ENCODE measurements around the gene TMEM179.

The TMEM179 gene

GRCh38 chr14:104559028-104559803 is 45.4 kb downstream of the TMEM179 start:
- H3K79me2 ChIP-seq (ENCODE audit: control insufficient read depth, insufficient read depth, low read length, unreplicated experiment): no peaks in the 10 kb centered on the region
- H2AFZ ChIP-seq (ENCODE audit: low read length, unreplicated experiment): no peak overlapping the region
- no peaks in the 10 kb centered on the region for H3K36me3 ChIP-seq (ENCODE audit: insufficient read depth, low read length)
- no peak overlapping the region for H3K4me3 ChIP-seq (ENCODE audit: low read depth, low read length)
- no peaks in the 10 kb centered on the region for H3K4me1 ChIP-seq (ENCODE audit: control insufficient read depth, insufficient read depth, low read length, unreplicated experiment)
- H3K27ac ChIP-seq (ENCODE audit: low read depth, low read length): no peak overlapping the region
- H3K27me3 ChIP-seq (ENCODE audit: insufficient read depth, low read length): peaks cover 62% of the 10 kb centered on the region

DNA sequence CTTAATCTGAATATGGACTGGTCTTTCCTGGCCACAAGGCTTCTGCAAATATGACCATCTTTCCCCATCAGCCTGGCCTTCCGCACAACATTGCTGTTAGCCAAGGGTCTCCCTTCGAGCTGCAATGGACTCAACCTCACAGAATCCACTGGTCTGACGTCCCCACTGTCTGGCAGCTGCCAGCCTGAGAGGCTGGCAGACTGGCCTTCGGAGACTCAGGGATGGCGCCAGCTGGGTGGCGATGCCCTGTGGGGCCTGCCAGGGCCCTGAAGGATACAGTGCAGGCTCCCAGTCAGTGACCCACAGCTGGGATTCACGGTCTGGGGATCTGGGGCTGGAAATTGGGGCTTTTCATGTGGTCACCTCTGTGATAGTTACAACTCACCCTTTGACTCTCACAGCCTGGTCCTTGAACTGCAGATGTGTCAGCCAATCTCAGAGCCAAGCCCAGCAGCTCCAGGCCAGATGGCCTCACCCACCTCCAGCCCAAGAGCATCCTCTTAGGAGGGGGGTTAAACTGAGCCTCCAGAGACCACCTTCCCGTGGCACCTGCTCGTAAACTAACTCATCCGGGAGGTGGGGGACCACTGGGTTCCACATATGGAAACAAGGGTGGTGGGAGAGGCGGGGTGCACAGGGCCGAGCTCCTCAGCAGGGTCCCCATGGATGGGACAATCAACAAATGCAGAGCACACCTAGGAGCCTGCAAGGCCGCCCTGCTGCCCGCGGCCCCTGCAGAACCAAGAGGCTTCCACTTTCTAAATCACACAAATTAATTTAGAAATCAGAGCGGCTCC is 46.1 kb downstream of the TMEM179 start:
- Histone ChIP-seq H3K27ac (ENCODE audit: low read depth, low read length) (no peak overlapping the region), H3K36me3 (ENCODE audit: insufficient read depth, low read length) (no peaks in the 10 kb centered on the region), H2AFZ (ENCODE audit: low read length, unreplicated experiment) (no peak overlapping the region), H3K79me2 (ENCODE audit: control insufficient read depth, insufficient read depth, low read length, unreplicated experiment) (no peaks in the 10 kb centered on the region), H3K27me3 (ENCODE audit: insufficient read depth, low read length) (peaks cover 68% of the 10 kb centered on the region), H3K4me3 (ENCODE audit: low read depth, low read length) (no peak overlapping the region), H3K4me1 (ENCODE audit: control insufficient read depth, insufficient read depth, low read length, unreplicated experiment) (no peaks in the 10 kb centered on the region)

DNA sequence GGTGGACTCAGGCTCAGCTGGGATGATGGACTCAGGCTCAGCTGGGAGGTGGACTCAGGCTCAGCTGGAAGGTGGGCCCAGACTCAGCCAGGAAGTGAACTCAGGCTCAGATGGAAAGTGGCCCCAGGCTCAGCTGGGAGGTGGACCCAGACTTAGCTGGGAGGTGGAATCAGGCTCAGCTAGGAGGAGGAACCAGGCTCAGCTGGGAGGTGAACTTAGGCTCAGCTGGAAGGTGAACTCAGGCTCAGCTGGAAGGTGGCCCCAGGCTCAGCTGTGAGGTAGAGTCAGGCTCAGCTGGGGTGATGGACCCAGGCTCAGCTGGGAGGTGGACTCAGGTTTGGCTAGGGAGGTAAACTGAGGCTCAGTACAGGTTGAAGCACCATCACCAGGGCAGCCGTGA is 46.8 kb downstream of the TMEM179 start:
- no peak overlapping the region for H3K27ac ChIP-seq (ENCODE audit: low read depth, low read length)

DNA sequence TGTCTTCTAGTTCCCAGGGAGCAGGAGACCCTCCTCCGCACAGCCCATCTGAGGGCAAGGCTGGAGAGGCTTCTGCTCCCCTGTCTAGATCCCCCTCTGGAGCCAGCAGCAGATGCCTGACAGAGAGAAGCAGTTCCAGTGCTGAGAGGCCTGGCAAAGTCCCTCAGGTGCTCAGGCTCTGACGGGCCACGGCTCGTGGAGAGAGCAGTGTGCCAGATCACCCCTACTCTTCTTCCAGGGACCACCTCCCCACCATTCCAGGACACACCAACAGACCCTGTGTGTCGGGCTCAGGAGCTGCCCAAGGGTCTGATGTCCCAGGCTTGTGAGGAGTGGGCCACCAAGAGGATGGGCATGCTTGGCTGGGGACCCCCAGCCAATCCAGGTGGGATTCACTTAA is 47.5 kb downstream of the TMEM179 start:
- peaks cover 81% of the 10 kb centered on the region for H3K27me3 ChIP-seq (ENCODE audit: insufficient read depth, low read length)

More for the DNA sequence above, 46.8 kb downstream of the TMEM179 start:
- Histone ChIP-seq H3K4me1 (ENCODE audit: control insufficient read depth, insufficient read depth, low read length, unreplicated experiment) (no peaks in the 10 kb centered on the region), H3K27me3 (ENCODE audit: insufficient read depth, low read length) (peaks cover 75% of the 10 kb centered on the region), H3K79me2 (ENCODE audit: control insufficient read depth, insufficient read depth, low read length, unreplicated experiment) (no peaks in the 10 kb centered on the region), H2AFZ (ENCODE audit: low read length, unreplicated experiment) (no peak overlapping the region), H3K4me3 (ENCODE audit: low read depth, low read length) (no peak overlapping the region), H3K36me3 (ENCODE audit: insufficient read depth, low read length) (no peaks in the 10 kb centered on the region)

DNA sequence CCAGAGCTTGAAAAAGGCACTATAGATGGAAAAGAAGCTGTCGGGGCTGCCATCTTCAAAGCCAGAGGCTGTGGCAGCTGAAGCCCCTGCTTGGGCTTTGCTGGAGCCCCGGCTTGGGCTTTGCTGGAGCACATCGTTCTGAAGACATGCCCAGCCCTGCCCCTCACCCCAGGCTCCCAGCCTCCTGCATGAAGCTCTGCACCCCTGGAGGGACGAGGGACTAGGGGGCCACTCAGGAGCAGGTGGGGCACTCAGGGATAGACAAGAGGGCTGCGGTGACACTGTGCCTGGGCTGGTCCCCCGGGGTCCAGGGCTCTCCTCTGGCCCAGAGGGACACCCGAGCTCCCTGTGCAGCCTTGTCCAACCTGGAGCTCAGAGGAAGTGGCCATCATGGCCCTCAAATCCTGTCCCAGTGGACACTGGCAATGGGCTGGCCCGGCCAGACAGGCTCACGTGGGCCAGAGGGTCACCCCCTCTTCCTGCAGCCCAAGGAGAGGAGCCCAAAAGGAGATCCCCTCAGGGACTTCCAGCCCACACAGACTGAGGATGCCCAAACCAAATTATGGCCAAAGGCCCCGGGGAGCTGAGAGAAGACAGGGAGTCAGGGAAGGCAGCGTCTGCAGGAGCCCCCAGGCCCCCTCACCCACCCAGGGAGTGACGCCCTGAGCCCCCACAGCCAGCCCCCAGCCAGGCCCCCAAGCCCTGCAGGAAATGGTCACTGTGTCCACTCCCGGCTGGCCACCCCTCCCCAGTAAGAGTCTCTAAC is 48.1 kb downstream of the TMEM179 start:
- no peaks in the 10 kb centered on the region for H3K4me1 ChIP-seq (ENCODE audit: control insufficient read depth, insufficient read depth, low read length, unreplicated experiment)
- no peak overlapping the region for H3K4me3 ChIP-seq (ENCODE audit: low read depth, low read length)
- peaks cover 81% of the 10 kb centered on the region for H3K27me3 ChIP-seq (ENCODE audit: insufficient read depth, low read length)
- H3K27ac ChIP-seq (ENCODE audit: low read depth, low read length): no peak overlapping the region
- H2AFZ ChIP-seq (ENCODE audit: low read length, unreplicated experiment): no peak overlapping the region
- H3K79me2 ChIP-seq (ENCODE audit: control insufficient read depth, insufficient read depth, low read length, unreplicated experiment): no peaks in the 10 kb centered on the region
- no peaks in the 10 kb centered on the region for H3K36me3 ChIP-seq (ENCODE audit: insufficient read depth, low read length)

More for the DNA sequence above, 47.5 kb downstream of the TMEM179 start:
- Histone ChIP-seq H3K4me3 (ENCODE audit: low read depth, low read length) (no peak overlapping the region), H3K27ac (ENCODE audit: low read depth, low read length) (no peak overlapping the region), H3K4me1 (ENCODE audit: control insufficient read depth, insufficient read depth, low read length, unreplicated experiment) (no peaks in the 10 kb centered on the region), H3K79me2 (ENCODE audit: control insufficient read depth, insufficient read depth, low read length, unreplicated experiment) (no peaks in the 10 kb centered on the region), H3K36me3 (ENCODE audit: insufficient read depth, low read length) (no peaks in the 10 kb centered on the region), H2AFZ (ENCODE audit: low read length, unreplicated experiment) (no peak overlapping the region)

DNA sequence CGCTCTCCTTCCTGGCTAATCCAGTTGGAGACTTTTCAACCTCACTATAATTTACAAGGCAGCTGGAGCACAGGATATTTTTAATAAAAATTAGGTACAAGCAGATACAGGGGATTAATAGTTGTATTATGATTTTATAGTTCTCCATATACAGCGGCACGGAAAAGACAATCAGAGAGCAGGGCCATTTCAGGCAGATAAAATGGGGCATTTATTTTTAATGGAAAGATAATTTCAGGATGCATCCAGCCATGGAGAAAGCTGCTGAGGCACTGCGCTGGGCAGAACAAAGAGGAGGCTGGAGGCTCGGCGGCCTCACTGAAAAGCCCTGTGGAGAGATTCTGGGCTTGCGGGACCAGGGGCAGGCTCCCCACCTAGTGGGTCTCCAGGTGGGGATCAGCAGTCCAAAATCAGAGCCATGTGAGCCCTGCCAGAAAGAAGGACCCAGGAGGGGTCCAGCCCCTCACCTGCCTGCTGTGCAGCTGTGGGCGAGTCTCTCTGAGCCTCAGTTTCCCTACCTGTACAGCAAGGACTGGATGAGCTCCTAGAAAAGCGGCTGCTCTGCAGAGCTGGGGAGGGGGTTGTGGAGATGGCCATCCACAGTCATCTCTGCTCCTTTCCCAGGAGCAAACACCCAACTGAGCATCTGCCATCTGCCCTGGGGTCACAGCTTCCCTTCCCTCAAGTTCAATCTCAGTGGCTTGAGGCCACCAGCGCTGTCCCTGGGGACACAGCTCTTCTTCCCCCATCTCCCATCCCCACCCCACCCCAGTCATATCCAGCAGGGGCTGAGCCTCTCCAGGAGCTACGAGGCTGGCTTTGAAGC is 48.9 kb downstream of the TMEM179 start:
- Histone ChIP-seq H3K27me3 (ENCODE audit: insufficient read depth, low read length) (peaks cover 86% of the 10 kb centered on the region), H3K36me3 (ENCODE audit: insufficient read depth, low read length) (no peaks in the 10 kb centered on the region), H3K79me2 (ENCODE audit: control insufficient read depth, insufficient read depth, low read length, unreplicated experiment) (no peaks in the 10 kb centered on the region), H2AFZ (ENCODE audit: low read length, unreplicated experiment) (no peak overlapping the region), H3K27ac (ENCODE audit: low read depth, low read length) (no peak overlapping the region), H3K4me1 (ENCODE audit: control insufficient read depth, insufficient read depth, low read length, unreplicated experiment) (no peaks in the 10 kb centered on the region), H3K4me3 (ENCODE audit: low read depth, low read length) (no peak overlapping the region)

GRCh38 chr14:104554608-104555429 is 49.8 kb downstream of the TMEM179 start:
- no peak overlapping the region for H2AFZ ChIP-seq (ENCODE audit: low read length, unreplicated experiment)
- no peak overlapping the region for H3K27ac ChIP-seq (ENCODE audit: low read depth, low read length)
- no peaks in the 10 kb centered on the region for H3K4me1 ChIP-seq (ENCODE audit: control insufficient read depth, insufficient read depth, low read length, unreplicated experiment)
- H3K79me2 ChIP-seq (ENCODE audit: control insufficient read depth, insufficient read depth, low read length, unreplicated experiment): no peaks in the 10 kb centered on the region
- H3K36me3 ChIP-seq (ENCODE audit: insufficient read depth, low read length): no peaks in the 10 kb centered on the region
- no peak overlapping the region for H3K4me3 ChIP-seq (ENCODE audit: low read depth, low read length)
- peaks cover 94% of the 10 kb centered on the region for H3K27me3 ChIP-seq (ENCODE audit: insufficient read depth, low read length)

- Histone ChIP-seq H2AFZ (ENCODE audit: low read length, unreplicated experiment) (no peak overlapping the region), H3K27me3 (ENCODE audit: insufficient read depth, low read length) (peaks cover 97% of the 10 kb centered on the region), H3K4me1 (ENCODE audit: control insufficient read depth, insufficient read depth, low read length, unreplicated experiment) (no peaks in the 10 kb centered on the region), H3K27ac (ENCODE audit: low read depth, low read length) (no peak overlapping the region), H3K36me3 (ENCODE audit: insufficient read depth, low read length) (no peaks in the 10 kb centered on the region), H3K79me2 (ENCODE audit: control insufficient read depth, insufficient read depth, low read length, unreplicated experiment) (no peaks in the 10 kb centered on the region), H3K4me3 (ENCODE audit: low read depth, low read length) (no peak overlapping the region)
These were observed 50.4 kb downstream of the TMEM179 start for GRCh38 chr14:104554088-104554607.

- H2AFZ ChIP-seq (ENCODE audit: low read length, unreplicated experiment): no peak overlapping the region
- no peak overlapping the region for H3K4me3 ChIP-seq (ENCODE audit: low read depth, low read length)
- no peak overlapping the region for H3K27ac ChIP-seq (ENCODE audit: low read depth, low read length)
- H3K4me1 ChIP-seq (ENCODE audit: control insufficient read depth, insufficient read depth, low read length, unreplicated experiment): no peaks in the 10 kb centered on the region
- H3K79me2 ChIP-seq (ENCODE audit: control insufficient read depth, insufficient read depth, low read length, unreplicated experiment): no peaks in the 10 kb centered on the region
- H3K27me3 ChIP-seq (ENCODE audit: insufficient read depth, low read length): peaks cover 93% of the 10 kb centered on the region
- H3K36me3 ChIP-seq (ENCODE audit: insufficient read depth, low read length): no peaks in the 10 kb centered on the region
These were observed 51.1 kb downstream of the TMEM179 start for GRCh38 chr14:104553166-104554087.
